DMS153 (cell line): ENCODE data around the gene FOLR3.
"Not testable (repeated sequence)": the region's sequence is repeated elsewhere in the genome, so short reads cannot be mapped to it uniquely, and the experiment has no call there.

Source experiments
- DNase-seq: peaks from one replicate; lab custom pipeline; 2025; lab: John Stamatoyannopoulos, UW

Gene FOLR3

DNA sequence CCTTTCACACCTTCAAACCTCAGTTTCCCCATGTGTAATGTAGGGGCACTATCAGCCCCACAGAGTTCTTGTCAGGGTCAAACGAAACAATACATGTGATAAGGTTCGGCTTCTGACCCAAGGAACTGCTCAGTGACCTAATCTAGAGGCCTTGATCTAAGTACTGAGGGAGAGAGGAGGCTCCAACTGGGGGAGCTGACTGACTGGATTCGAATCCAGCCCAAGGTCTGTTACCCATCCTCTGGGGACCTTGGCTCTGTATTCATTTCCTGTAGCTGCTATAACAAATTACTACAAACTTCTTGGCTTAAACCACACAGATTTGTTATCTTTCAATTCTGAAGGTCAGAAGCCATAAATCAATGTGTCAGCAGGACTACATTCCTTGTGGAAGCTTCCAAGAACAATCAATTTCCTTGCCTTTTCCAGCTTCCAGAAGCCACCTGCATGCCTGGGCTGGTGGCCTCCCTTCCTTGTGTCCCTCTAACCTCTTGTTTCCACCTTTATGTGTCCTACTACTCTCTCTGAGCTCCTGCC lies 12.3 kb upstream of the FOLR3 start:
- no peak for DNase-seq

DNA sequence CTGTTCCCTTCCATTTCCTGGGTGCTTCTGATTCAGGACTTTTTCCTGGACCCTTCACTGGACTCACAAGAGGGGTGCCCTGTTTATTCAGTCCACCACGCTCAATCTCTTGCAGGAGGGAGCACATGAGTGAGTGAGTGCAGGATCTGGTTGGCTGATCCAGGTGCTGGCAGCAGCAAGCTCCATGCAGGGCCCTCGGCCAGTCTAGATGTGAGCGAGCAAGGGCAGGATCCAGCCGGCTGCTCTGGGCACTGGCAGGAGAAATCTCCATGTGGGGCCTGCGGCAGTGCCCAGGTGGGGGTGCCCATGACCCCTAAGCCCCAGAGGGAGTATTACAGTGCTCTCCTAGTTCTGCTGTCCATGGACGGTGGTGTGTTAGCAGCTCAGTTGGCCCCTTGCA lies 11.5 kb upstream of the FOLR3 start:
- DNase-seq, result no peak

DNA sequence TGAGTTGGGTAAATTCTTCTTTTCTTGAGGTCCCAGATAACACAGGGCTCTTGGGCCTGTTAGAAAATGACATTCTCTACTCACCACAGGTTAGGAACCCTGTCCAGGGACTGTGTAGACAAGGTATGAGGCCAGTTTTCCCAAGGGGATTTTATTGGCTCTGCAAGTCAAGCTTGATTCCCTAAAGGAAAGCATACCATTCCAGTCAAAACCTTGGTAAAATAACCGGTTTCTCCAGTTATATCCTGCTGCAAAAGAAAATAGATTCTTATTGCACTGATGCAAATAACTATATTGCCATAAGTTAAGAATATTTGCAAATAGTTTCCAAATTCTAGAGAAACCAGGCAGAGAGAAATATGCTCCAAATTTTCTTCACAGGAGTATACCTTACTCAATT lies 9.6 kb upstream of the FOLR3 start:
- no peak for DNase-seq

DNA sequence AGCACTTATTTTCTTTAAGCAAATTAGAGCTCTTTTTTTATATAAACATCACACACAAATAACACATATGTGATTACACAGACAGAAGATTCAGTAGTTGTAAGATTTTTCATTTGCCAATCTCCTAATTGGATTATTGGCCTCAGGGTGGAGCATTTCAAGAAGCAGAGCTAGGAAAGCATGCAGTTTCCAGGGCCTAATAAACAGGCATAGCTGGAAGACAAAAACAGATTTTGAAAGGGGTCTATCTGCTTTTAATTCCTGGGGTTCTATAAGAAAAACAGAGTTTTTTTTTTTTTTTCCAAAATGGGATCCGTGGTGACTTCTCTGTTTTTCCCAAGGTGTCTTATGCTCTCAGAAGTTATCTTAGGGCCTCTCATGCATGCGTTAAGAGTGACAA lies 7.6 kb upstream of the FOLR3 start:
- DNase-seq, result no peak

DNA sequence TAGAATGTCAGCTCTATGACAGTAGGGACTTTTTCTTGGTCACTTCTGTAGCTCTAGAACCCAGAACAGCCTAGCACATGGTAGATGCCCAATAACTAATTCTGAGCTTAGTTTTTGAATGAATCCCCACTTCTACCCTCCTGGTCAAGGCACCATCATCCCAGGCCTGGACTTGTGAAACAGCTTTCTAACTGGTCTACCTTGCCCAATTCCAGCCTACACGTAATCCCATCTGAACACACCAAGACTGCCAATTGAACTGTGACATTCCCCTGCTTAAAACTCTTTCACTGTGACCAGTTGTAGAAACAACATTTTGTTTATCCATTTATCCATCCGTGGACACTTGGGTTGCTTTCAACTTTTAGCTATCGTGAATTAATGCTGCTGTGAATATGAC lies 6.1 kb upstream of the FOLR3 start:
- no peak for DNase-seq

DNA sequence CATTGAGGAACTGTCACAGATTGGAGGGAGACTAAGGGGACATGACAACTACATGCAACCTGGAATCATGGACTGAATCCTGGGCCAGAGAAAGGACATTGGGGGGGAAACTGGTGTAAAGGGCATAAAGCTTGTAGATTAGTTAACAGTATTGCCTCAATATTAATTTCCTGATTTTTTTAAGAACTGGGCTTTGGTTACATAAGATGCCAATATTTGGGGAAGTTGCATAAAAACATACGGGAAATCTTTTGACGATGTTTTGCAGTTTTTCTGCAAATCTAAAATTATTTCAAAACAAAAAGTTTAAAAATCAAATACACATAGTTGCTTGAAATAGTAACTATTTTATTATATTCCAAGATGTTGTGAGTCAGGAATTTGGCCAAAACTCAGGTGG lies 2.9 kb upstream of the FOLR3 start:
- no peak for DNase-seq

DNA sequence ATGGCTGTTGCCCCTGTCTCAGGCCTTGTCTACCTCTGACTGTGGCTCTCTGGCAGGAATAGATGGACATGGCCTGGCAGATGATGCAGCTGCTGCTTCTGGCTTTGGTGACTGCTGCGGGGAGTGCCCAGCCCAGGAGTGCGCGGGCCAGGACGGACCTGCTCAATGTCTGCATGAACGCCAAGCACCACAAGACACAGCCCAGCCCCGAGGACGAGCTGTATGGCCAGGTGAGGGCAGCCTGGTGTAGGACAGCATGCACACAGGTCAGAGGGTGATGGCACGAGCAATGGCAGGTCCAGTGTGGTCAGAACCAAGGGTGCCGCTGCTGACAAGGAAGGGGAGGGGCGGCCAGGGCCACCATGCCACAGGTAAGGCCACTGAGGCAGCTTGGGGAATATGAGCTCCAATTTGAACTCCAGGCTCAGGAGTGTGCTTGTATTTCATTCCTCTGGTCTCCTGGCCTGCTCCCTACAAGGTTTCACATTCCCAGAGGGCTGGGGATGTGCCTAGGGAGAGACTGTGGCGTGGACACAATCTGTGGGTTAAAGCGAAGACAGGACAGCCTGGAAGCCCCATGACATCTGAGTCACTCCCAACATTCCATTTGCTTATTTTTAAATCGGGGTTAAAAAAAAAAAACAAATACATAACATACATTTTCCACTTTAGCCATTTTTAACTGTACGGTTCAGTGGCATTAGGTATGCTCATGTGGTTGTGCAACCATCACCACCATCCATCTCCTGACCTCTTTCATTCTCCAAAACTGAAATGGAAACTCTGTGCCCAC lies 562 bp downstream of the FOLR3 start:
- no peak for DNase-seq

DNA sequence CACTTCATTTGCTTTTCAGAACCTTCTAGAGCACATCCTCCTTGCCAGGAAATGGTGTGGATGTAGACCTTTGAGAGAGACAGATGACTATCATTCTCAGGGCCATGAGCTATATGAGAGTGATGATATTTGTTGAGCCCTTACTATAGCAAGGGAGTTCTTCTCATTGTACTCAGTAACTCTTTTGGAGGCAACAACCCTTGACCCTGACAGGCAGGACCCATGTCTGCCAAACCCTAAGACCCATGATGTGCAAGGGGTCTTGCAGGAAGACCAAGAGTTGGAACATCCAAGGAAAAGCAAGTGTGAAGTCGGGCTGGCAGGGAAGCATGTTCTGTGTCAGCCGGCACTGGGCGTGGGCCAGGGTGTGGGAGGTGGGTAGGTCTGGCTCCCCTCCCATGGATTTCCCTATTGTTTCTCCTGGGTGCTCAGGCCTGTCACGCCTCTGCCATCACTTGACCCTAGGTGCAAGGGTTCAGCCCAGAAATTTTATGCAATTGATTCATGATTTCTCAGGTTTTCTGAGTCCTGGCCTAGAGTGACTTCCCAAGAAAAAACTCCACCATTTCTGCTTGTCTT lies 1.2 kb downstream of the FOLR3 start:
- DNase-seq, result no peak

DNA sequence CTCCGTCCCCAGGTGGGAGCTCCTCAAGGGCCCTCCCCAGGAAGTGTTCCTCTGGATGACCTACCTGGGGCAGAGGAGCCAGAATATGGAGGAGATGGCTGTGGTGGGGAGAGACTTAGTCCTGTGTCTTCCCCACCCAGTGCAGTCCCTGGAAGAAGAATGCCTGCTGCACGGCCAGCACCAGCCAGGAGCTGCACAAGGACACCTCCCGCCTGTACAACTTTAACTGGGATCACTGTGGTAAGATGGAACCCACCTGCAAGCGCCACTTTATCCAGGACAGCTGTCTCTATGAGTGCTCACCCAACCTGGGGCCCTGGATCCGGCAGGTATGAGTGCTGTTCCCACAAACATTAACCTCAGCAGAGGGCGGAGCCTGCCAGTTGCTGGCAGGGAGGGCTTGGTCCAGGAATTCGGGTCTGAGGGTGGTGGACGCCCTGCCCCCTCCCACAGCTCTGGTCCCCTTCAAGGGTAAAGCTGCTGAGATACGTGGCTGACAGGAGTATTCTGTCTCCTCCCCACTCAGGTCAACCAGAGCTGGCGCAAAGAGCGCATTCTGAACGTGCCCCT lies 3.4 kb downstream of the FOLR3 start:
- DNase-seq, result no peak

DNA sequence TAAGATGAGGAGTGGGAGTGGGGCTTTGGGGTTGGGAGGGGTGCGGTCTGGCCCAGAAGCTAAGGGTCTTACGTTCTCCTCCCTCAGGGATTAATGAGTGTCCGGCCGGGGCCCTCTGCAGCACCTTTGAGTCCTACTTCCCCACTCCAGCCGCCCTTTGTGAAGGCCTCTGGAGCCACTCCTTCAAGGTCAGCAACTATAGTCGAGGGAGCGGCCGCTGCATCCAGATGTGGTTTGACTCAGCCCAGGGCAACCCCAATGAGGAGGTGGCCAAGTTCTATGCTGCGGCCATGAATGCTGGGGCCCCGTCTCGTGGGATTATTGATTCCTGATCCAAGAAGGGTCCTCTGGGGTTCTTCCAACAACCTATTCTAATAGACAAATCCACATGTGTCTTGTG lies 4.0 kb downstream of the FOLR3 start:
- DNase-seq, result no peak

DNA sequence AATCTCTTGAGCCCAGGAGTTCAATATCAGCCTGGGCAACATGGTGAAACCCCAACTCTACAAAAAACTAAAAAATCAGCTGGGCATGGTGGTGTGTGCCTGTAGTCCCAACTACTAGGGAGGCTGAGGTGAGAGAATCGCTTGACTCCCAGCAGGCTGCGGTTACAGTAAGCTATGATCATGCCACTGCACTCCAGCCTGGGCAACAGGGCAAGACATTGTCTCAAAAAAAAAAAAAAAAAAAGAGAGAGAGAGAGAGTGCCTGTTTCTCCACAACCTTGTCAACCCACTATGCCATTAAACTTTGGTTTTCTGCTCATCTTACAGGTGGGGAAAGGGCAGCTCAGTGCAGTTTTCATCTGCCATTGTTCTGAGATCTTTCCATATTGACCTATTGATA lies 5.1 kb downstream of the FOLR3 start:
- DNase-seq, result no peak

DNA sequence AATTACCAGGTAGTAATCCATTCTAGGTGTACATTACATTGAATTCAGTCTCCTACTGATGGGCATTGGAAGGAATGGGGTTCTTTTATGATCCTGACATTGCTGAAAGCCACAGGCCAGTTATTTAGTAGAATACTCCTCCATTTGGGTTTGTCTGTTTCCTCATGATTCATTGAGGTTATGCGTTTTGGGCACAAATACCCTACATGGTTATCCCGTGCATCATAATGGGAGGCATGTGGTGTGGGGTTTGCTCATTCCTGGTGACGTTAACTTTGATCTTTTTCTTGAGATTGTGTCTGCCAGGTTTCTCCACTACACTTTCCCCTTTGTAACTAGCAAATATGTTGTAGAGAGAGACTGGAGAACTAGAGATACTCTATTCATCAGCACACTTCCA lies 5.5 kb downstream of the FOLR3 start:
- no peak for DNase-seq

DNA sequence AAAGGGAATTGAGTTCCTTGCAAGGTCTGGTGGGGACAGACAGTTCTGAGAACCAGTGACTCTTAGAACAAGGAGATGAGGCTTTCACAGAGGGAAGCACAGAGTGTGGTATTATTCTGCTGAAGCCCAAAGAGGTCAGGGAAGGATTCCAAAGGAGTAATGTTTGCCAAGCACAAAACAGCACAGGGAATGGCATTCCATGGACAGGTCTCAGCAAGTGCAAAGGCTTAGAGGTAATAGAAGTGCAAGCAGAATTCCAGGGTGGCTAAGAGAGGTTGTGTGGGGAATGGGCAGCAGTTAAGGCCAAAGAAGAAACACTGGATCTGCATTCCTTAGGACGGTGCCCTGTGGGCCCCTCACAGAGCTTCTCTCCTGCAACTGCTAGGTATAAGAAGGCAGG lies 6.6 kb downstream of the FOLR3 start:
- DNase-seq, result not testable (repeated sequence)

DNA sequence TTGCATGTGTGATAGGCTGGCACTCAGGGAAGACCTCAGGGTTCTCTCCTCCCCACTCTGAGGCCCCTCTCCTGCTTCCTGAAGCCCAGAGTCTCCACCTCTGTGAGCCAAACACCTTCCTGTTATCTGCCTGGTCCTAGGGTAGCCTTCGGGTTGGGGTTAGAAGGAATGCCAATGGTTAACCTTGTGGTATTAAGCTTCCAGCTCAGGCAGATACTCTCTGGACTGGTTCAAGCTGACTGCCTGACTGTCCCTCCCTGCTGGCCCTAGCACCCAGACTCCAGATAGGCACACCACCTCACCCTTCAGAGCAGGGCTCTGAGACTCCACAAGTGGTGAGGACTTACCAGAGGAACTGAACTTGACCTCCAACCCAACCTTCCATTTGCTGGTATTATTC lies 7.0 kb downstream of the FOLR3 start:
- not testable (repeated sequence) for DNase-seq

DNA sequence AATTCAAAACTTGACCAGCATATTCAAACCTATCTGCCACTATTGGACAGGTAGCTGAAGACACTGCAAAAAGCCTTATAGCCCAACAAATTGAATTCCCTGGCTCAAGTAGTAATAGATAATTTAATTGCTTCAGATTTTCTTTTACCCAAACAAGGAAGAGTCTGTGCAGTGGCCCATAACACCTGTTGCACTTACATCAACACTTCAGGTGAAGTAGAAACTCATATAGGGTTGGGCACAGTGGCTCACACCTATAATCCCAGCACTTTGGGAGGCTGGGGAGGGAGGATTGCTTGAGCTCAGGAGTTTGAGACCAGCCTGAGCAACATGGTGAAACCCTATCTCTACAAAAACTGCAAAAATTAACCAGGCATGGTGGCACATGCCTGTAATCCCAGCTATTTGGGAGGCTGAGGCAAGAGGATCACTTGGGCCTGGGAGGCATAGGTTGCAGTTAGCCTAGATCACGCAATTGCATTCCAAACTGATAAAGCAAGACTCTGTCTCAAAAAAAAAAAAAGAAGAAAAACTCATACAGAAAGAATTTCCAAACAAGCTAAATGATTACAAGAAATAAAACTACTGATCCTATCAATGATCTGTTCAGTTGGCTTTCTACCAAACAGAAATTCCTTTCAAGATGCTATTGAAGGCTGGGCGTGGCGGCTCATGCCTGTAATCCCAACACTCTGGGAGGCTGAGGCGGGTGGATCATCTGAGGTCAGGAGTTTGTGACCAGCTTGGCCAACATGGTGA lies 9.5 kb downstream of the FOLR3 start:
- DNase-seq, result no peak

DNA sequence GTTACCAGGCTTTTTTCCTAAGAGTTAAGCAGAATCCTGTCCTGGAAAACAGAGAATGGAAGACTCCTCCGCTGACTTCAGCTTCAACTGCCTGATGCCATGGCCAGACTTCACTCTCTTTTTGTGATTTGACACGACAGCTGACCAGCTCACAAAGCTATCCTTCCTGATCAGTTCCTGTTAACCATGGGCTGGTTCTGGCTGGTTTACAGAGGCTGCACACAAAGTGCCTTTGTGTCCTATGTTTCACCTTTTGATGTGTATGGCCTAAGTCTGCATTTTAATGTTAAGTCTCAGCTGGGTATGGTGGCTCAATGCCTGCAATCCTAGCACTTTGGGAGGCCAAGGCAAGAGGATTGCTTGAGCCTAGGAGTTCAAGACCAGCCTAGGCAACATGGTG lies 11.1 kb downstream of the FOLR3 start:
- no peak for DNase-seq

DNA sequence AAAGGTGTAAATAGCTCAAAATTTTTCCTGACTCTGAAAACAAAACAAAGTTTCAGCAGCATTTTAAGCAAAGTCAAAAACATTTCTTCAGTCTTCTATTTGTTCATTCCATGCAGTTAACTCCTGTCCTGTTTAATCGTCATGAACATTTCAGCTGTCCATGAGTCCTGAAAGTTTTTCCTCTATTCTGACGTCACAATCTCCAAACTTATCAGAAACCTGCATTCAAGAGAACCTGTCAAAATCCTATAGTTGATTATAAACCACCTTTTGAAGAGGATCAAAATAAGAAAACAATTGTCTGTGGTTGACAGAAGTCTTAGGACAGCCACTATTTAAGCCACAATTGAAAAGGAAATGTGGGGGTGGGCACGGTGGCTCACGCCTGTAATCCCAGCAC lies 15.4 kb downstream of the FOLR3 start:
- DNase-seq, result no peak

DNA sequence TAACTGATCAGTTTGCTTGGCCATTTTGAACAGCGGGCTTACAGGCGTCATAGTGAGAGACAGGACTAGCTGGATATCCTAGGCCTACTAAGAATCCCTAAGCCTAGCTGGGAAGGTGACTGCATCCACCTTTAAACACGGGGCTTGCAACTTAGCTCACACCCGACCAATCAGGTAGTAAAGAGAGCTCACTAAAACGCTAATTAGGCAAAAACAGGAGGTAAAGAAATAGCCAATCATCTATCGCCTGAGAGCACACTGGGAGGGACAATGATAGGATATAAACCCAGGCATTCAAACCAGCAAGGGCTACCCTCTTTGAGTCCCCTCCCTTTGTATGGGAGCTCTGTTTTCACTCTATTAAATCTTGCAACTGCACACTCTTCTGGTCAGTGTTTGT lies 18.3 kb downstream of the FOLR3 start:
- not testable (repeated sequence) for DNase-seq

DNA sequence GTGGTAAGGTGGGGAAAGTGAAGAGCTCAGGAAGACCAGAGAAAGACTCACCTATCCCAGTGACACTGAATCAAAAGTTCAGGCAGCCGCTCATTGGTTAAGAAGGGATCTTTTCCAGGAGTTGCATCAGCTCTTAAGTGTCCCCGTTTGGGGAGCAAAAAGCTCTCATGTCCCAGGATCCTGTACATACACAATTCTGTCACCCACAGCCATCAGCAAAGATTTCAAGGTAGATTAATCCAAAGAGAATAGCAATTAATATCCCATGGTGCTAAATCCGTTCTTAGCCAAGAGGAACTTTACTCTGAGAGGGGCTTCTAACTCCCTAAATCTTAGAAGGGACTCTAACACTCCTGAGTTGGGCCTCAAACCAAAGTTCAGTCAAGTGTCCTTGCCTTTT lies 19.3 kb downstream of the FOLR3 start:
- DNase-seq, result no peak

DNA sequence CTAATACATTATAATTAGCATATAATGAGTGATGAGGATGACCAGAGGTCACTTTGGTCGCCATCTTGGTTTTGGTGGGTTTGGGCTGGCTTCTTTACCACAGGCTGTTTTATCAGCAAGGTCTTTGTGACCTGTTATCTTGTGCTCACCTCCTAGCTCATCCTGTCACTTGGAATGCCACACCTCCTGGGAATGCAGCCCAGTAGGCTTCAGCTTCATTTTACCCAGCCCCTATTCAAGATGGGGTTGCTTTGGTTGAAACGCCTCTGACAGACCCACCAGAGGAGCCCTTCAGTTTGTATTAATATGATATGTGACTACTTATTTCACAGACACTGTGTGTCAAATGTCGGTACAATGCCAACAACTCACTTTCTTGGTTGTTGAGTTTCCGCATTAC lies 20.2 kb downstream of the FOLR3 start:
- DNase-seq, result no peak

DNA sequence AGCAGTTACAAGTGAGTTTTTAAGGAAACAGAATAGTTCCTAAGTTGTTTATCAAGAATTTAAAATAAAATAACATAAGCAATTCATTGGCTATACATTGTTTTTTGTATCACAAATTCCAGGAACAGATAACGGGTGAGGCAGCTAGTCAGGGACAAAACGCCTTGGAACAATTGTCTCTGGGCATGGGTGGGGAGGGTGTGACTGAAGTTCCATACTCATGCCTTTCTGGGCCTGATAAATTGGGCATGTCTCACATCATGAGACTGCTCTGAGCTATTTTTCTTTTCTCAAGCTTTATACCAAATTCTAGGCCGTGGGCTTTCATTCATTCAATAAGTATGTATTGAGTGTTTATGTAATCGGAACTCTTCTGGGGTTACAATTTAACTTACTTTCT lies 21.6 kb downstream of the FOLR3 start:
- no peak for DNase-seq

DNA sequence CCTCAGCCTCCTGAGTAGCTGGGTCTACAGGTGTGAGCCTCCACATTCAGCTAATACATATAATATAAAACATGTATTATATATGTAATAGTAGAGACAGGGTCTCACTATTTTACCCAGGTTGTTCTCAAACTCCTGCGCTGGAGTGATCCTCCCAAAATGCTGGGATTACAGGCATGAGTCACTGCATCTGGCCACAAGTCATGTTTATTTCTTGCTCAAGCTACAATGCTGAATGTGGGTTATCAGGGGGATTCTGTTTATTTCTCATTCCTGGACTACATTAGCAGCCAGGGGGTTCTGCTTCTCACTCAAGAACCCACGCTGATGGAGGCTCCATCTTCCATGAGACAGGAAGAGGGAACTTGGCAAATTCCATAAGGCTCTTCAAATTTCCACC lies 24.8 kb downstream of the FOLR3 start:
- no peak for DNase-seq
